AG09319 (cell line): ENCODE data around the gene DNAH17.

Source experiments
- DNase-seq: peaks from one replicate; pipeline ENCODE4 v3.0.0-alpha.2; 2010; ENCODE audit warnings: low read depth; ENCODE audit errors: extremely low read depth
- TF ChIP-seq, protein P1 (sequence below): IDR thresholded peaks from 2 replicates; pipeline ENCODE4 v1.5.1; 2011; ENCODE audit warnings: low read depth, mild to moderate bottlenecking, inconsistent platforms, low read length, moderate library complexity

DNAH17 gene

GRCh38 chr17:78620099-78620498 lies 42.9 kb upstream of the DNAH17 start:
- TF ChIP-seq, protein P1, sequence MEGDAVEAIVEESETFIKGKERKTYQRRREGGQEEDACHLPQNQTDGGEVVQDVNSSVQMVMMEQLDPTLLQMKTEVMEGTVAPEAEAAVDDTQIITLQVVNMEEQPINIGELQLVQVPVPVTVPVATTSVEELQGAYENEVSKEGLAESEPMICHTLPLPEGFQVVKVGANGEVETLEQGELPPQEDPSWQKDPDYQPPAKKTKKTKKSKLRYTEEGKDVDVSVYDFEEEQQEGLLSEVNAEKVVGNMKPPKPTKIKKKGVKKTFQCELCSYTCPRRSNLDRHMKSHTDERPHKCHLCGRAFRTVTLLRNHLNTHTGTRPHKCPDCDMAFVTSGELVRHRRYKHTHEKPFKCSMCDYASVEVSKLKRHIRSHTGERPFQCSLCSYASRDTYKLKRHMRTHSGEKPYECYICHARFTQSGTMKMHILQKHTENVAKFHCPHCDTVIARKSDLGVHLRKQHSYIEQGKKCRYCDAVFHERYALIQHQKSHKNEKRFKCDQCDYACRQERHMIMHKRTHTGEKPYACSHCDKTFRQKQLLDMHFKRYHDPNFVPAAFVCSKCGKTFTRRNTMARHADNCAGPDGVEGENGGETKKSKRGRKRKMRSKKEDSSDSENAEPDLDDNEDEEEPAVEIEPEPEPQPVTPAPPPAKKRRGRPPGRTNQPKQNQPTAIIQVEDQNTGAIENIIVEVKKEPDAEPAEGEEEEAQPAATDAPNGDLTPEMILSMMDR, result no peak
- no peak for DNase-seq

DNA sequence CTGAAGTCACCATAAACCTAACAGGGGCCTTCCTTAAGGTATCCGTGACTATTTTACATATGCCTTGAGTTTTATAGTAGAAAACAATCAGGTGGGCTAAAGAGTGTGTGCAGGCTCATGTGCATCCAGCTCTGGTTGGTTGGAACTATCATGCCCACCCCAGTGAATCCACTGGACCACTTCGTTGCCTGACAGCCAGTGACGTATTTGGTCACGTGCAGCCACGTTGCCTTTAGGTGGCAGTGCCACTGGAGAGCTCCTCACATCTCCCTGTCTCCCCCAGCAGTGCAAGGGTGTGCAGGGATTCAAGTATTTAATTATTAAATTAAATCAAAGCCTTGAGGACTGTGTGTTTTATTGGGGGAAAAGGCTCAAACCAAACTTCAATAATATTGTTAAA lies 42.1 kb upstream of the DNAH17 start:
- TF ChIP-seq, protein P1, result no peak
- DNase-seq, result no peak

DNA sequence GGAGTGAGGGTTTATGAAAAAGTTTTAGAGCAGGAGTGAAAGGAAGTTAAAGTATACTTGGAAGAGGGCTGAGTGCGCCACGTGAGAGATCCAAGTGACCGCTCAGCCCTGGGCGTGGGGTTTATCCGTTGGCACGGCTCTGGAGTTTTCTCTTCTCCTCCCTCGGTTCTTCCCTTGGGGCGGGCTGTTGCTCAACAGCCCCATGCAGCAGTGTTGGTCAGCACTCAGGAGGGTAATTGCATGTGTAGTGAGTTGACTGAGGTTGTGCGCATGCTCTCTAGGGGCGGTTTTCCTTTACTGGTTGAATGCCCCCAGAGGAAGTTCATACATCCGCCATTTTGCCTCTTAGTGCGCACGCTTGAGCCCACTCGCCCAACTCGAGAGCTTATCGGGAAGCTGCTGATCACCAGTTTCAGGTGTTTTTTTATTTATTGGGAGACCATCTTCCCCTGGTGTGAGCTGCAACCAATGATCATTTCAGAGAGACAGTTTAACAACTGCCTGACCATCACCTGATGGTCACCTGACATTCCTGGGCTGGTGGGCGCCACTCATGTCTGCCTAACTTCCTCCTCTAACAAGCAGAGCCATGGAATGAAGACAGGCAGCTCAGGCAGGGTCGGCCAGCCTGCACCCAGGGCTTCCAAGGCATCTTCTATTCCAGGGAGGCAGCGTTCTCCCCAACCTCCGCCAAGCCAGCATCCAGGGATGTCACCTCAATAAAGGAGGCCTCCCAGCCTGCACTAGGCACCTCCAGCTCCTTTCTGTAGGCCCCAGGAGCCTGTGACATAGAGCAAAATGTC lies 41.3 kb upstream of the DNAH17 start:
- TF ChIP-seq, protein P1, result no peak
- no peak for DNase-seq

DNA sequence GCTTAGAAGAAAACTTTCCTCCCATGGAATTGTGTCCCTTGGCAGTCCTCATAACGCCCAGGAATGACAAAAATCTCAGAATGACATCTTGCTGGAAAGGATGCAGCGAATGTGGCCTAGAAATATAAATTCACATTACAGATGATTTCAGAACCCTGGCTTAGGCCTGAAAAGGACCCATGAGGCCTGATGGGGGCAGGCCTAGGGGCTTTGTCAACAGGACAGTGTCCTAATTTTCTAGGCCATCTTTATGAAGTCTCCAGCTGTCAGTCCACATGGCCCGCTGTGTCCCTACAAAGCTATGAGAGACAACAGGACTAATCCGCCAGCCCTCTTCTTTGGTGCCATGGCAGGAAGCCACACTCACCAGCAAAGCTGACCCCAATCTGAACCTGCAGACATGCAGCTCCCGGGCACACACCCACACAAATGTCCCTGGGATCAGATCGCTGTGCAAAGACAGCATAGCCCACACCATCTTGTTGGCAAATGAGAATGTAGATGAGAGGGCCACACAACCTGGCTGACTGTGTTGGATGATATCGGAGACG lies 40.4 kb upstream of the DNAH17 start:
- TF ChIP-seq, protein P1, result no peak
- no peak for DNase-seq

GRCh38 chr17:78616946-78617345 lies 39.8 kb upstream of the DNAH17 start:
- no peak for DNase-seq
- TF ChIP-seq, protein P1, result no peak

DNA sequence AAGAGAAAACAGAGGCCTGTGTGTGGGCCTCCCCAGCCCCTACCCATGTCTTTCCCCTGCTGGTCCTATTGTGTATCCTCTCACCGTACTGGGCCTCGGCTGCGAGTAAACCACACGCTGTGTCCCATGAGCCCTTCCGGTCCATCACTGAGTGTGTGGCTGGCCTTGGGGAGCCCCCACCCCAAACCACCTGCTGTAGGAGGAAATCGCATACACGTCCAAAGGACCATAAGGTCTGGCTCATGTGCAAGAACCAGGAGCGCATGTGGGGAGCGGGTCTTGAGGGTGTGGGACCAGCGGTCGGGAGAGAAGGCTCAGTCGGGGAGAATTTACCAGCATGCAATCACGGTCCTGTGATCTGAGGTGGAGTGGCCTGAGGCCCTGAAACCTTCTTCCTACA lies 38.4 kb upstream of the DNAH17 start:
- TF ChIP-seq, protein P1, result no peak
- DNase-seq, result no peak

DNA sequence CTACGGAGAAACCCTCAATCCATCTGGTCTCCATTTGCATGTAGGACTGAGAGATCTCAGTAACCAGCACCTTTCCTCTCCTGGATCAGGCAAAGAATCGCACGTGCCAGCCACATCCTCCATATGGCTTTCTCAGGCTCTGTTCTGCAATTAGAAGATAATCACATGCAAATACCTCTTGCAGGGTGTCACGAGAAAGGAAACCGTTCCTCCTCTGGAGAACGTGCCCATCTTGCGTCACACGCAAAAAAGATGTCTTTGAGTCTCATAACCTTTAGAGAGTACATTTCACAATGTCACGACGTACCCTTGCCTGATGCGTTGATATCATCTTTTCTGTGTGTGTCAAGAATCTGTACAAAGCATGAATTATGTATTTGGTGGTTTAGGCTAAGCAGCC lies 36.2 kb upstream of the DNAH17 start:
- TF ChIP-seq, protein P1, result no peak
- no peak for DNase-seq
